Renal pelvis (tissue), 4 donors: ENCODE measurements around the gene FSD1. TPM values are rescaled to one million over a fixed set of nuclear protein-coding genes. Genes with fewer than 3 reads are reported as not detected.
"Not testable (repeated sequence)": the region's sequence is repeated elsewhere in the genome, so short reads cannot be mapped to it uniquely, and the experiment has no call there.

Source experiments
- DNase-seq: peaks from one replicate; pipeline ENCODE4 v3.0.0-alpha.2; 2013
- polyA plus RNA-seq, 3 donors: library from polyadenylated mRNA; unstranded; fragments of 120-200 nt; gene quantifications; one replicate each; pipeline ENCODE4 v1.2.1, GENCODE V29; 2013; ENCODE audit not compliant: insufficient read length in 3 of 3

FSD1 gene
- polyA plus RNA-seq, 3 donors: 6.7 to 9.0 (median 8.4) TPM

- no peak for DNase-seq
These were observed 34.3 kb downstream of the FSD1 start, which contains the start of gene STAP2 for GRCh38 chr19:4338441-4339355. Gene STAP2, minus strand, starts transcription at chr19:4338827. Its CDS starts 74 bp downstream, at chr19:4338753.

GRCh38 chr19:4342314-4342614 is 37.9 kb downstream of the FSD1 start:
- DNase-seq: no peak

- DNase-seq: peak; percentile 100
These were observed 38.4 kb downstream of the FSD1 start for GRCh38 chr19:4342615-4343369.

- DNase-seq: peak; percentile 91
These were observed 39.2 kb downstream of the FSD1 start, which contains the start of gene MPND for GRCh38 chr19:4343370-4344307. Gene MPND, plus strand, starts transcription at chr19:4343562. Its CDS starts 32 bp downstream, at chr19:4343594.

- DNase-seq: no peak
These were observed 41.1 kb downstream of the FSD1 start for GRCh38 chr19:4345342-4346019.

- DNase-seq: no peak
These were observed 41.6 kb downstream of the FSD1 start for GRCh38 chr19:4346020-4346383.

GRCh38 chr19:4347521-4347920 is 43.1 kb downstream of the FSD1 start:
- DNase-seq: no peak

- DNase-seq: not testable (repeated sequence)
These were observed 44.8 kb downstream of the FSD1 start for GRCh38 chr19:4349225-4349624.

- DNase-seq: no peak
These were observed 45.7 kb downstream of the FSD1 start for GRCh38 chr19:4350111-4350510.

GRCh38 chr19:4350726-4351125 is 46.3 kb downstream of the FSD1 start:
- DNase-seq: no peak

- no peak for DNase-seq
These were observed 48.3 kb downstream of the FSD1 start for GRCh38 chr19:4352701-4353121.

GRCh38 chr19:4354282-4354681 is 49.9 kb downstream of the FSD1 start:
- DNase-seq: no peak

- no peak for DNase-seq
These were observed 50.5 kb downstream of the FSD1 start for GRCh38 chr19:4354897-4355296.

GRCh38 chr19:4357095-4357797 is 52.8 kb downstream of the FSD1 start:
- DNase-seq: no peak

GRCh38 chr19:4357921-4358326 is 53.5 kb downstream of the FSD1 start:
- no peak for DNase-seq

GRCh38 chr19:4358709-4359626 is 54.6 kb downstream of the FSD1 start:
- no peak for DNase-seq

GRCh38 chr19:4359627-4360000 is 55.2 kb downstream of the FSD1 start:
- DNase-seq: no peak

- DNase-seq: no peak
These were observed 55.7 kb downstream of the FSD1 start for GRCh38 chr19:4360081-4360569.

GRCh38 chr19:4360641-4361151 is 56.3 kb downstream of the FSD1 start:
- no peak for DNase-seq
